HG03066 (cell line): ENCODE results near the gene SERPIND1.

ENCODE experiments used
- ATAC-seq: cut with Tn5 transposase; IDR thresholded peaks from one replicate; pipeline ENCODE4 v1.9.1; 2021; ENCODE audit warnings: low read depth; ENCODE audit not compliant: unreplicated experiment

SERPIND1 gene

DNA sequence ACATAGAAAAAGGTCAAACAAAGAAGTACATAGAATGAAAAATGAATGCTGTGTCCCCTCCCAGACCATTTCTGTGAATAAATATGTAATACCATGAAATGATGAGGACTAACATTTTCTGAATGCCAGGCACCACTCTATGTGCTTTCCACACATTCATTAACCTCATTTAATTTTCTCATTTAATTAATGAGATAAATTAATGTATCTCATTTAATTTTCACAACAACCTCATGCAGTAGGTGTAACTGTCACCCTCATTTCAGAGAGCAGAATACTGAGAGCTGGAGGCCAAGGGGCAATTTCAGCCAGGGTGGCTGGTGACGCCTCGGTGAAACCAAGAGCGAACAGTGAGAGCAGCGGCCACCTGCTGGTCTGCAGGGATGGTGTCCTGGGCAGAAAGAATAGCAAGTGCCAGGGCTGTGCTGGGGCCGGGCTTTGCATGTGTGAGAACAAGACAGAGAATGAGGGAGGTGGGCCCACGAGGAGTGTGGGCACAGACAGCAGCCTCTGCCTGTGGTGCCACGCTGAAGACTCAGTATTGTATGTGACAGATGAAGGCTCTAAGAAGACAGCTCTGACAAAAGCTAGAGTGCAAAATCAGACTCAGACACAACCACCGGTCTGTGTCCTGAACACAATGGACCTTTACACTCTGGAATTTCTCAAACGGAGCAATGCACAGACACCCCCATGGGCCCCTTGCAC, 1.8 kb upstream of the SERPIND1 start:
- ATAC-seq = no peak

DNA sequence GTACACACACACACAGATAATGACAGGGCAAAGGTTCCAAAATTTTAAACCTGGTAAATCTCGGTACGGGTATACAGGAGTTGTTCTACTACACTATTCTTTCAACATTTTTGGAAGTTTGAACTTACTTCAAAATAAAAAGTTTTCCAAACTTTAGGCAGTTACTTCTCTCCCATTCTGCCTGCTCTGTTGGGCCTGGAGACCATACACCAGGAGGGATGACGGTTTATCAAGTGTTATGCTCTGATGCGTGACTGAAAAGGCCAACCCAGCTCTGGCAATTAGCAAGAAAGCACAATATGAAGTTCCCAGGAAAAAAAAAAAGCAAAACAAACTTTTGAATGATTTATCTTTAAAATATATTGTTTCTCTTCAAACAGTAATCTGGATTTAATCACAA, 969 bp downstream of the SERPIND1 start:
- no peak for ATAC-seq

DNA sequence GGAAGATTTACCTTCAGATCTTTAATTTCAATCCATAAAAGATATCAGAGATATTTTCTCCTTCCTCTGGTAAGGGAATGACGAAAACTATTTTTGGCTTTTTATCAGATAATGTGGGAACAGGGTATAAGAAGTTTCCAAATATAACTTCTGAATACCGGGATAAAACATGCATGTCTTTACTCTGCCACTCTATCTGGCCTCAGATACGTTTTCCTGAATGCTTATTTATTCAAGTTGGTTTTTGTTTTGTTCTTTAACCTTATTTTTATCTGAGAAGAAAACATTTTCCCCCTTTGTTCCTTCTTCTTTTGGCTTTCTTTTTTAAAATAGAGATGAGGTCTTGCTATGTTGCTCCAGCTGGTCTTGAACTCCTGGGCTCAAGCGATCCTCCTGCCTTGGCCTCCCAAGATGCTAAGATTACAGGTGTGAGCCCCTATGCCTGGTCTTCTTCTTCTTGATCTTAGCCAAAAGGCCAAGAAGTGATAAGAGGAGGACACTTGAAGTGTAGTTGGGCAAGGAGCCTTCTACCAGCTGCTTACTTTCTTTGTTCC, 1.5 kb downstream of the SERPIND1 start:
- ATAC-seq = no peak

DNA sequence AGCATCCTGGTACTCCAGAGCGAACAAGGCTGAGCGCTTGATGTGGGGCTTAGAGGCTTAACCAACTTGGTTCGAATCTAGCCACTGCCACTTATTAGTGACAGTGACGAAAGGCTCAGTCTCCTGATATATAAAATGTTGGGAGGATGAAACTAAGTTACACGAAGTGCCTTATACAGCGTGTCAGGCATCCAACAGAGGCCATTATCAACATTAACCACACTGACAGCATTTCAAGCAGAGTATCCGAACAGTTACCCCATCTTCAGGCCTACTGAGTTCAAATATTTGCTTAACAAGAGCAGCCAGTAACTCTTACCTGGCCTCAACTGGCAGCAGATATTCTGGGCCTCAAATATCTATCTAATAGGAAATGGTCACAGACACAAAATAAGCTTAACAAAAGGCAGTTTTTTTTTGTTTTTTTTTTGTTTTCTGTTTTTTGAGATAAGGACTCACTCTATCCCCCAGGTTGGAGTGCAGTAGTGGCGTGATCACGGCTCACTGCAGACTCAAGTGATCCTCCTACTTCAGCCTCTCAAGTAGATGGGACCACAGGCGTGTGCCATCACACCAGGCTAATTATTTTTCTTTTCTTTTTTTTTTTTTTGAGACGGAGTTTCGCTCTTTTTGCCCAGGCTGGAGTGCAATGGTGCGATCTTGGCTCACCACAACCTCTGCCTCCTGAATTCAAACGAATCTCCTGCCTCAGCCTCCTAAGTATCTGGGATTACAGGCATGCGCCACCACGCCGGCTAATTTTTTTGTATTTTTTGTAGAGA, 2.9 kb downstream of the SERPIND1 start:
- ATAC-seq = no peak

DNA sequence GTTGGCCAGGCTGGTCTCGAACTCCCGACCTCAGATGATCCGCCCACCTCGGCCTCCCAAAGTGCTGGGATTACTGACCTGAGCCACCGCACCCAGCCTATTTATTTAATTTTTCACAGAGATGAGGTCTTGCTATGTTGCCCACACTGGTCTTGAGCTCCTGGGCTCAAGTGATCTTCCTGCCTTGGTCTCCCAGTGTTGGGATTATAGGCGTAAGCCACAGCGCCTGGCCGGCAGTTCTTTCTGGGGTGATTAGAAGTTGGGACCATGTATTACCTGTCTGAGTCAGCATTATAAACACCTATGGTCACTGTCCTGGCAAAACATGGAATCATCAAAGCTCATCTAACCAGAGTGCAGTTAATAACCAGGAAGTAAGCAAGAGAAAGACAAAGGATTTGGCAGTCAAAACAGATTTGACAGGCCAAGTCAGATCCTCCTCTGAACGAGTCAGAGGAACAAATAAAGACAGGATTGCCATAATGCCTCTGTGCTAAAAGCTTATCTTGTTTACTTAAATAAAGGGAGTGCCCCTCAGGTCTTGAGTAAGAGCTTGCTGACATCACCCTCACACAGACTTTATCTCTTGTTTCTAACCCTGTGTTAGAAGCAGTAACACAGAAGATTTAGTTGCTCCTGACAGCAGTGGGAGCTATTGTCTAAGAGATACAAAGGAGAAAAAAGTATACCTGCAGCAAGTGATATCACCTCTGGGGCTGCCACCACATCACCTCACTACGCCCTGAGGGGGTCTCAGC, 3.7 kb downstream of the SERPIND1 start:
- no peak for ATAC-seq

DNA sequence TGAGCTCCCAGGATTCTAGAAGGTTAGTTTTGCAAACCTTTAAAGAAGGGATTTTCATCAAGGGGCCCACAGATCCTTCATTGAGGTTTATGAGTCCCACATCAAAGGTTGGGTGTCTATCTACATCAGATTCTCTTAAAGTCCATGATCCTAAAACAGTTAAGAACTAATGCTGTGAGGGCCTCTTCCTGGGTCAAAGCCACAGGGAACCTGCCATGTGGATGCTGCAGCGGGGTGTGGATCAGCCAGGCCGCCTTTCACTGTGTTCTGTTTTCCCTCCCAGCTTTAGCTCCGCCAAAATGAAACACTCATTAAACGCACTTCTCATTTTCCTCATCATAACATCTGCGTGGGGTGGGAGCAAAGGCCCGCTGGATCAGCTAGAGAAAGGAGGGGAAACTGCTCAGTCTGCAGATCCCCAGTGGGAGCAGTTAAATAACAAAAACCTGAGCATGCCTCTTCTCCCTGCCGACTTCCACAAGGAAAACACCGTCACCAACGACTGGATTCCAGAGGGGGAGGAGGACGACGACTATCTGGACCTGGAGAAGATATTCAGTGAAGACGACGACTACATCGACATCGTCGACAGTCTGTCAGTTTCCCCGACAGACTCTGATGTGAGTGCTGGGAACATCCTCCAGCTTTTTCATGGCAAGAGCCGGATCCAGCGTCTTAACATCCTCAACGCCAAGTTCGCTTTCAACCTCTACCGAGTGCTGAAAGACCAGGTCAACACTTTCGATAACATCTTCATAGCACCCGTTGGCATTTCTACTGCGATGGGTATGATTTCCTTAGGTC, 5.3 kb downstream of the SERPIND1 start:
- ATAC-seq = no peak

DNA sequence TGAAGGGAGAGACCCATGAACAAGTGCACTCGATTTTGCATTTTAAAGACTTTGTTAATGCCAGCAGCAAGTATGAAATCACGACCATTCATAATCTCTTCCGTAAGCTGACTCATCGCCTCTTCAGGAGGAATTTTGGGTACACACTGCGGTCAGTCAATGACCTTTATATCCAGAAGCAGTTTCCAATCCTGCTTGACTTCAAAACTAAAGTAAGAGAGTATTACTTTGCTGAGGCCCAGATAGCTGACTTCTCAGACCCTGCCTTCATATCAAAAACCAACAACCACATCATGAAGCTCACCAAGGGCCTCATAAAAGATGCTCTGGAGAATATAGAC, 5.9 kb downstream of the SERPIND1 start:
- no peak for ATAC-seq

DNA sequence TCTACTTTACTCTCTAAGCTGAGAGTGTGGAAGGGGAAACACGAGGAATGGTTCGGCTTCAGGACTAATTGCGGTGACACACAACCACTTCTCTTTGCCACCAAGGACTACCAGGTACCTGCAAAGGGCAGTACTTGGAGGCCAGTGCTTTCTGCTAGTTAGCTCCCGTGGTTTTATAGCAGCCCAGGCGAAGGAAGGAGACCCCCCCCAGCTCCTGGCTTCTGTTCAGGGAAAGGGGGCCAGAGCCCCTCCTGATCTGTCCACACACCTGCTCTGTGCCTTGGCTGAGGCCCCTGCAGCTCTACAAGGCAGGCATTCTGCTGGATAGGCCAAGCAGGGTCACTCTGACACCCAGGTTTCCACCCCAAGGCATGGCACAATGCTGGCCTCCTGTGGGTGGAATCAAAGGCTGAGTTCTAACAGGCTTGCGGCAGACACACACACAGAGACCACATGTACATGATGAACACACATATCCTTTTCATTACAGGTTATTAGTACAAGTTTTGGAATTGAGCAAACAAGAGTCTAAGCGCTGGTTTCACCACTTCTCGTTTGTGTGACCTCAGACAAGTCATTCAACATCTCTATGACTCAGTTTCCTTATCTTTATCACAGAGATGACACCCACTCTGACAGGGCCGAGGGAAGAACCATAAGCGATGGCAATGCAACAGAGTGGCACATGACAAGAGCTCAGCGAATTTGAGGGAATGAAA, 7.5 kb downstream of the SERPIND1 start:
- ATAC-seq = no peak

DNA sequence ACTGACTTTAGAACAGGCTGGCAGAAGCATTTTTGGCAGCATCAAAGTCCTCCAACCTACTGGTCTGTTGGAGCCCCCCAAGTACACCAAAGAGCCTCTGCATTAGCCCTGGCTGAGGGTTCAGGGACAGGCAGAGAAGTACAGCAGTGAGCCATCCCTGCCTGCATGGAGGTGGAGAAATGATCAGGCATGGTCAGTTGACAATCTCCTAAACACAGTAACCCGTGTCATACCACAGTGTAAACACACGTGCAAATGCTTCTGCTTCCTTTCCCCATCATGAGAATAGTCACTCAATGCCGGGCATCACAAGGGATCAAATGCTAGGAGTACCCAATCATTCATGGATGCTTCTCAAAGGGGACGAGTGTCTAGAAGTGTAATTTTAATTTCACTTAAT, 8.2 kb downstream of the SERPIND1 start:
- no peak for ATAC-seq

DNA sequence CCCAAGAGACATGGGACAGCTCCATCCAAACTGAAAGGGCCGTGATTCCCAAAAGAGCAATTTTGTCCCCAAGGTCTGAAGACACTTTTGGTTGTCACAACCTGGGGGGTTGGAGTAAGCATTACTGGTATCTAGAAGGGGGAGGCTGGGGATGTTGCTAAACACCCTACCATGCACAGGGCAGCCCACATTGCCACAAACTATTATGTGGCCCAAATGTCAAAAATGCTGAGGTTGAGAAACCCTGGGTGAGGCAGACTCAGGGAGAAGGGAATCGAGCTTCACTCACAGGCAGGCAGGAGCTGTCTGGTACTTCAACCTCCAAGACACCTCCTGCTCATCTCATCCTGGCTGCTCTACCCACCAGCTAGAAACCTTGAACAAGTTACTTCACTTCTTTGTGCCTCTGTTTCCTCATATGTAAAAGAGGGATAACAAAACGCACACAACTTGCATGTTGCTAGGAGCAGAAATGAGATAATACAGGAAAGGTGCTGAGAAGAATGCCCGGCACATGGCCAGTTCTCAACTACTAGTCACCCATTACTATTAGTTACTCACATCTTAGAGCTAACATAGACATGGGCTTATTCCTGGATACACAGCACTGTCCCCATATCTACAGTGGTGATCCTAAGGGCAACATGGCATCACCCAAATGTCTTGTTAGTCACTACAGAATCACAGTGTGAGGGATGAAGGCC, 8.8 kb downstream of the SERPIND1 start:
- no peak for ATAC-seq

DNA sequence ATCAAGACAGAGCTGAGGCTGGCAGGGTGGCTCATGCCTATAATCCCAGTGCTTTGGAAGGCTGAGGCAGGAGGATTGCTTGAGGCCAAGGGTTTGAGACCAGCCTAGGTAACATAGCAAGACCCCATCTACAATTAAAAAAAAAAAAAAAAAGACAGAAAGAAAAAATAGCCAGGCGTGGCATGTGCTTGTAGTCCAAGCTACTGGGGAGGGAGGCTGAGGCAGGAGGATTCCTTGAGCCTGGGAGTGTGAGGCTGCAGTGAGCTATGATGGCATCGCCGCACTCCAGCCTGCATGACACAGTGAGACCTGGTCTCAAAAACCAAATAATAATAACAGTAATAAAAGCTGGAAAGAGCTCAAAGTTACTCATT, 9.4 kb downstream of the SERPIND1 start:
- no peak for ATAC-seq

DNA sequence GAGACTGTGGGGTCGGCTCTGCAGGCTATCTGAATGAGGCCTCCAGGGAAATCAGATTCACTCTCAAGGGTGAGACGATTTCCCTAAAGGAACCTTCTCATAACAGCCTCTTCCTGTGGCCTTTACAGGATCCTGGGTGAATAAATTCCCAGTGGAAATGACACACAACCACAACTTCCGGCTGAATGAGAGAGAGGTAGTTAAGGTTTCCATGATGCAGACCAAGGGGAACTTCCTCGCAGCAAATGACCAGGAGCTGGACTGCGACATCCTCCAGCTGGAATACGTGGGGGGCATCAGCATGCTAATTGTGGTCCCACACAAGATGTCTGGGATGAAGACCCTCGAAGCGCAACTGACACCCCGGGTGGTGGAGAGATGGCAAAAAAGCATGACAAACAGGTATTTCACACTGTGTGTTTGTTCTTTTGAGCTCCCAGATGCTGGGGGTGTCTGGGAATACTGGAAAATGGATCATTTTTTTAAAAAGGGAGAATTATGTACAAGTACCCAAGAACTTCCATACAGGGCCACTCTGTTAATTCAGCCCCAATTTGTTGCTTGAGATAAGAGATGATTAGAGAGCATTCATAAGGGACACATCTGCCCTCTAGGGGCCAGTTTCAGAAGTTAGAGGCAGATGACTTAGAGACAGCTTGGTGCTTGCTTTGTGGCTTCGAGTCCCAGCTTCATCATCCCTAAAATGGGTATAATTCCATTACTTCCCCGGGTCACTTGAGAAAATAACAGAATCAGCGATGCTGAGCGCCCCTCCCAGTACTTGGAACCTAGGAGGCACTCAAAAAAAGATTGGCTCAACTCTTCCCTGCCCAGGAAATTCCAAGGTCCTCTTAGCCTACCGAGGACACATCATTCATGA, 10.2 kb downstream of the SERPIND1 start:
- ATAC-seq = no peak

DNA sequence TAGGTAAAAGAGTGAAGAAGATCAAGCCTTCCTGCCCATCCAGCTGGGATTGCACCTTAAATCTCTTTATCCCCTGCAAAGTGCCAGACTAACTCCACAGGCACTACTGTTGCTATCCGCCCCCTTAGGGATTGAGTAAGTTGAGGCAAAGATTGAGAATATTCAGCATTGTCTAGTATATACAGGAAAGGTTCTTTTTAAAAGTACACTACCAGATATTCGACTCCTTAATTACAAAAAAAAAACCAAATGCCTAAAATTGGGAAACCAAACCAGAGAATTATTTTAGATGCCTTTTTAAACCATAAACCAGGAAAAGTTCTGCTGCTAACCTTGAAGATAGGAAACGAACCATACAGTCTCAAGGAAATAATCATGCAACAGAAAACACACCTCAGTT, 11.5 kb downstream of the SERPIND1 start:
- ATAC-seq = no peak

DNA sequence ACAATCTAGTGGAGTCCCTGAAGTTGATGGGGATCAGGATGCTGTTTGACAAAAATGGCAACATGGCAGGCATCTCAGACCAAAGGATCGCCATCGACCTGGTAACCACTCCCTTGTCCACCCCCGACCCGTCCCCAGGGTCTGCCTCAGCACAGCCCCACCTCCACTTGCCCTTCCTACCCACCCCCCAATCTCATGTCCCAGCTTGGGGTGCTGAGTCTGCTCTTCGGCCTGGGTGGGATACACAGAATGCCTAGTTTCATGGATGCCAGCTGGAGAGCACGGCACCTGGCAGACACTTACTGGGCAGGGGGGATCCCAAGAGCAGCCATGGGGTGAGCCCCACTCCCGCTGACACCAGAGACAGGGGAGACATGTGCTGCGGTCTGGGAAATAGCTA, 12.1 kb downstream of the SERPIND1 start:
- ATAC-seq = no peak

DNA sequence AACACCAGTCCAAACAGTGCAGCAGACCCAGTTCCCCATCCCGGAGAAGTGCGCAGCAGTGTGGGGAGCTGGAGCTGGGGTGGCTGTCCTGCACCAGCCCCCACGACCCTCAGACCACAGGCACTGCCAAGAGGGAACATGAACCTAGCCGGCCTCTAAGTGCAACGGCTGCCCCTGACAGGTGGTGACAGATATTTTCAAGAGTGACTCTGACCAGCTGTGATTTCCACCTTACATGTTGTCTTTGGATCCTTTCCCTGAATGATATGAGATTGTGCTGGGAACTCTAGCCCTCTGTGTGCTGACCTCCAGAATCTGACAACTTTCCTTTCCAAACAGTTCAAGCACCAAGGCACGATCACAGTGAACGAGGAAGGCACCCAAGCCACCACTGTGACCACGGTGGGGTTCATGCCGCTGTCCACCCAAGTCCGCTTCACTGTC, 12.6 kb downstream of the SERPIND1 start:
- ATAC-seq = no peak

DNA sequence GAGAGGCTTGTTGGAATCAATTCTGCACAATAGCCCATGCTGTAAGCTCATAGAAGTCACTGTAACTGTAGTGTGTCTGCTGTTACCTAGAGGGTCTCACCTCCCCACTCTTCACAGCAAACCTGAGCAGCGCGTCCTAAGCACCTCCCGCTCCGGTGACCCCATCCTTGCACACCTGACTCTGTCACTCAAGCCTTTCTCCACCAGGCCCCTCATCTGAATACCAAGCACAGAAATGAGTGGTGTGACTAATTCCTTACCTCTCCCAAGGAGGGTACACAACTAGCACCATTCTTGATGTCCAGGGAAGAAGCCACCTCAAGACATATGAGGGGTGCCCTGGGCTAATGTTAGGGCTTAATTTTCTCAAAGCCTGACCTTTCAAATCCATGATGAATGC, 13.3 kb downstream of the SERPIND1 start:
- ATAC-seq = no peak

DNA sequence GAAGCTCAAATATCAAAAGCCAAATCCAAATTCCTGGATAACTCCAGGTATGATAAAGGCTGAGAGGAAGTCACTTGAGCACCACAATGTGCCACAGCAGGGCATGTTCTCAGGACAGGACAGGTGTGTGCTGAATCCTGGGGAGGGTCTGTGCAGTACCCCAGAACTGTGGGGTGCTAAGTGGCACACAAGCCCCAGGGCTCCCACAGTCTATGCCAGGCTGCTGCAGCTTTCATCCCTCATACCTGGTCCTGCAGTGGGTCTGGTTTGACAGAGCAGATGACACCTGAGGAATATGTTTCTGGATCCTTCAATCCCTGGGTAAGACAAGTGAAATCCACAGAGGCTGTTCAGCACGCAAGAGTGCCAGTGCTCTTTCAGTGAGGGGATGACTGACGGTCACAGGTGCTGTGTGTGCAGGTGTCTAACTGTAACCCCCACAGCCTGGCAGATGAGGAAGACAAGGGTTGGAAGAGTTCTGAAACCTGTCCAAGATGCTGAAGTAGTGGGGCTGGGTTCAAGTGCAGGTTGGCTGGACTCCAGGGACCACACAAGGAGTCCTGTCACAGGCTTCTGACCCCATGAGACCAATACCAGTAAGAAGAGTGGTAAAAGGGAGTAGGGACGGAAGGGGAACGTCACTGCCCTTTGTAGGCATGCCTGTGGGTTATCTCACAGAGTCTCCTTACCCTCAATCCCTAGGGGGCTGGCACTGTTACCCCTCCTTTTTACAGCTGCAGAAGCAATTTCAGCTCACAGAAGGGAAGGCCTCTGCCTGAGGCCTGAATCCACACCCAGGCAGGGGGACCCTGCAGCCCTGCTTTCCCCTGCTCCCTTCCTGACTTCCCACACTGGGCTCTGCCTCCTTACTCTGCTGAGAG, 14.1 kb downstream of the SERPIND1 start:
- no peak for ATAC-seq
